Suprapubic skin (tissue), 4 donors: ENCODE measurements around the gene KIF3B.

Experiments
- EP300 ChIP-seq: sonication (generic); formaldehyde crosslinking; IDR thresholded peaks from one replicate; pipeline ENCODE4 v1.6.1; 2017; ENCODE audit warnings: antibody characterized with exemption
- POLR2A ChIP-seq, 2 donors: fragments of 450-650 bp; IDR thresholded peaks; one replicate each; pipeline ENCODE4 v1.6.1; 2017; ENCODE audit warnings: antibody characterized with exemption in 2 of 2, mild to moderate bottlenecking in 2 of 2, moderate library complexity in 2 of 2
- POLR2AphosphoS5 ChIP-seq, 3 donors: sonication (generic); formaldehyde crosslinking; IDR thresholded peaks; one replicate each; pipeline ENCODE4 v1.6.1; 2017; ENCODE audit warnings: antibody characterized with exemption in 3 of 3
- TF ChIP-seq, protein P1 (sequence below), 2 donors: fragments of 200-600 bp in 1 of 2; fragments of 450-650 bp in 1 of 2; sonication (generic) in 1 of 2; IDR thresholded peaks; one replicate each; pipeline ENCODE4 v1.5.1; 2016 to 2019; ENCODE audit warnings: antibody characterized with exemption in 2 of 2, mild to moderate bottlenecking in 1 of 2, moderate library complexity in 1 of 2

DNA sequence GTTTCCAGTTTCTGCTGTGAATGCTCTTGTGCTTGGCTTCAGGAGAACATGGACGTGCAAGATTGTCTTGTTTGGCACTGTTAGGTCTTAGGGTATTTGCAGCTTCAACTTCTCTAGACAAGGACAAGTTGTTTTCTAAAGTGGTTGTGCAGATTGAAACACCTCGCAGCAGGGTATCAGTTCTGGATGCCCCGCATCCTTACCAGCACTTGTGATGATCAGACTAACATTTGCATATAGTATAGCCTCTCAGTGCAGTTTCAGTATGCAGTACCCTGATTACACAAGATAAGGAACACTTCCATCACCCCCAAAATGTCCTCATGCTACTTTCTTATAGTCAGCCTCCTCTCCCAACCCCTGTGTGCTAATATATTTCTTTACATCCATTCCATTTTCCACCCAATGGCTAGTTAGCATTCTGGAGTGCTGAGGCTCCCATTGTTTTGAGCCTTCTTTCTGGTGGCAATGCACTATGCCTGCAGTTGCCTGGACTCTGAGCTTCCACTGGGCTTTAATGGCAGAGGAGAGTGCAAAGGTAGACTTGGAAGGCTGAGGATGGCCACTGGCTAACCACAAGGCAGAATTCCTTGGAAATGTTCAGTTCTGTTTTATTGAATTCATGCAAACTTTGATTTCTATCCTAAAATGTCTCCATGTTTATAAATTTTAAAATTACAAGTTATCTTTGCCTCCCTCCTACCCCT, 35.4 kb downstream of the KIF3B start:
- TF ChIP-seq POLR2A (IDR thresholded peaks at IDR 0.05) (no peak), POLR2AphosphoS5 (IDR thresholded peaks at IDR 0.05) (no peak), EP300 (no peak)
- TF ChIP-seq, protein P1, sequence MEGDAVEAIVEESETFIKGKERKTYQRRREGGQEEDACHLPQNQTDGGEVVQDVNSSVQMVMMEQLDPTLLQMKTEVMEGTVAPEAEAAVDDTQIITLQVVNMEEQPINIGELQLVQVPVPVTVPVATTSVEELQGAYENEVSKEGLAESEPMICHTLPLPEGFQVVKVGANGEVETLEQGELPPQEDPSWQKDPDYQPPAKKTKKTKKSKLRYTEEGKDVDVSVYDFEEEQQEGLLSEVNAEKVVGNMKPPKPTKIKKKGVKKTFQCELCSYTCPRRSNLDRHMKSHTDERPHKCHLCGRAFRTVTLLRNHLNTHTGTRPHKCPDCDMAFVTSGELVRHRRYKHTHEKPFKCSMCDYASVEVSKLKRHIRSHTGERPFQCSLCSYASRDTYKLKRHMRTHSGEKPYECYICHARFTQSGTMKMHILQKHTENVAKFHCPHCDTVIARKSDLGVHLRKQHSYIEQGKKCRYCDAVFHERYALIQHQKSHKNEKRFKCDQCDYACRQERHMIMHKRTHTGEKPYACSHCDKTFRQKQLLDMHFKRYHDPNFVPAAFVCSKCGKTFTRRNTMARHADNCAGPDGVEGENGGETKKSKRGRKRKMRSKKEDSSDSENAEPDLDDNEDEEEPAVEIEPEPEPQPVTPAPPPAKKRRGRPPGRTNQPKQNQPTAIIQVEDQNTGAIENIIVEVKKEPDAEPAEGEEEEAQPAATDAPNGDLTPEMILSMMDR (IDR thresholded peaks at IDR 0.05) = no peak
